ENCODE data around the gene EXTL1.

DNA sequence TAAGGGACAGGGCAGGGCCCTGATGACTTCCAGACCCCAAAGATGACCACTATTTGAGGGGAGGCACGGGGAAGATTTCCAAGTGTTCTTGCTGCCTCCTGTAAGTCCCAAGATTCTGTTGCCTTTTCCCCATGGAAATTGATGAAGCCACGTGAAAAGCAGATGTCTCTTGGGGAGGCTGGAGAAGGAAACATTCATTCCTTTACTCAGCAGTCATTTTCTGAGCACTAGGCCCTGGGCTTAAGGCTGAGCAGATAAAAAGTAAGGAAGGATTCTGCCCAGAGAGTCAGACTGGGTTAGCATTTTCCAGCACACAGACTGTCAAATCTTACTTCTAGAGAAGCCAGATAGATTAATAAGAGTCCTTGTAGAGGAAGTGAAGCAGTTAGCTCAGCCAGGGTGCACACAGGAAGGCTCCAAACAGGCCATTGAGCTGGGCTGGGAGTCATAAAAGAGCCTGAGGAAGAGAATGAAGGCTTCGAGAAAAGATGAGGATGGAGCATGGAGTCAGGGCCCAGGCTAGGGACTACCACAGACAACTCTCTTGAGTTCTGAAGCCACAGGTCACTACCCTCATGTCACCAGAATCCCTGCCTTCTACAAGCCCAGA lies 10.1 kb downstream of the EXTL1 start:
- TF ChIP-seq, protein P1, sequence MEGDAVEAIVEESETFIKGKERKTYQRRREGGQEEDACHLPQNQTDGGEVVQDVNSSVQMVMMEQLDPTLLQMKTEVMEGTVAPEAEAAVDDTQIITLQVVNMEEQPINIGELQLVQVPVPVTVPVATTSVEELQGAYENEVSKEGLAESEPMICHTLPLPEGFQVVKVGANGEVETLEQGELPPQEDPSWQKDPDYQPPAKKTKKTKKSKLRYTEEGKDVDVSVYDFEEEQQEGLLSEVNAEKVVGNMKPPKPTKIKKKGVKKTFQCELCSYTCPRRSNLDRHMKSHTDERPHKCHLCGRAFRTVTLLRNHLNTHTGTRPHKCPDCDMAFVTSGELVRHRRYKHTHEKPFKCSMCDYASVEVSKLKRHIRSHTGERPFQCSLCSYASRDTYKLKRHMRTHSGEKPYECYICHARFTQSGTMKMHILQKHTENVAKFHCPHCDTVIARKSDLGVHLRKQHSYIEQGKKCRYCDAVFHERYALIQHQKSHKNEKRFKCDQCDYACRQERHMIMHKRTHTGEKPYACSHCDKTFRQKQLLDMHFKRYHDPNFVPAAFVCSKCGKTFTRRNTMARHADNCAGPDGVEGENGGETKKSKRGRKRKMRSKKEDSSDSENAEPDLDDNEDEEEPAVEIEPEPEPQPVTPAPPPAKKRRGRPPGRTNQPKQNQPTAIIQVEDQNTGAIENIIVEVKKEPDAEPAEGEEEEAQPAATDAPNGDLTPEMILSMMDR (IDR thresholded peaks at IDR 0.05), result no peak
- TF ChIP-seq POLR2A (IDR thresholded peaks at IDR 0.05), result no peak
- TF ChIP-seq POLR2AphosphoS5 (IDR thresholded peaks at IDR 0.05), result no peak
- TF ChIP-seq EP300 (IDR thresholded peaks at IDR 0.05), result no peak
